CD4-positive, CD25-positive, alpha-beta regulatory T cell (primary cell): ENCODE data around the gene VPS11. TPM values are rescaled to one million over a fixed set of nuclear protein-coding genes. Genes with fewer than 3 reads are reported as not detected.

ENCODE experiments used
- polyA plus RNA-seq, 4 donors: library from polyadenylated mRNA; unstranded; fragments of 300-500 nt; fragmentation: Illumina TruSeq; gene quantifications; one replicate each; pipeline ENCODE4 v1.2.3, GENCODE V29; 2021
- total RNA-seq: library from RNA; stranded (reverse); gene quantifications from one replicate; pipeline ENCODE4 v1.2.3, GENCODE V29; 2022

VPS11 gene
- total and polyA plus RNA-seq, 5 donors from 2014 or later: 53.2 to 78.8 (median 57.2) TPM

Other genes with a start within 250 kb of the VPS11 start
- 4.8 TPM for gene CXCR5, start 183.9 kb upstream of the VPS11 start, total RNA-seq
- 10 to 100 TPM in 1 of 4 donors, 1 to 10 TPM in 3; 3.3 to 10.7 (median 6.0) TPM for gene CXCR5, start 183.9 kb upstream of the VPS11 start, polyA plus RNA-seq
- 229 TPM for gene BCL9L, start 141.9 kb upstream of the VPS11 start, total RNA-seq
- 1 to 10 TPM; 2.1 to 4.1 (median 3.1) TPM for gene BCL9L, start 141.9 kb upstream of the VPS11 start, polyA plus RNA-seq
- not detected for gene UPK2, start 111.5 kb upstream of the VPS11 start, total RNA-seq
- gene UPK2, start 111.5 kb upstream of the VPS11 start, polyA plus RNA-seq: under 1 TPM; 0.19 to 0.42 (median 0.23) TPM
- gene FOXR1, start 96.1 kb upstream of the VPS11 start, total RNA-seq: not detected
- gene FOXR1, start 96.1 kb upstream of the VPS11 start, polyA plus RNA-seq: not detected
- 116 TPM for gene CENATAC, start 69.7 kb upstream of the VPS11 start, total RNA-seq
- gene CENATAC, start 69.7 kb upstream of the VPS11 start, polyA plus RNA-seq: 10 to 100 TPM in 3 of 4 donors, 1 to 10 TPM in 1; 10.0 to 14.4 (median 11.9) TPM
- 1,801 TPM for gene RPS25, start 49.5 kb upstream of the VPS11 start, total RNA-seq
- 1,000 to 10,000 TPM; 3,291 to 5,953 (median 5,138) TPM for gene RPS25, start 49.5 kb upstream of the VPS11 start, polyA plus RNA-seq
- 82.9 TPM for gene TRAPPC4, start 49.1 kb upstream of the VPS11 start, total RNA-seq
- 100 to 1,000 TPM; 135 to 179 (median 151) TPM for gene TRAPPC4, start 49.1 kb upstream of the VPS11 start, polyA plus RNA-seq
- 6.8 TPM for gene SLC37A4, start 36.9 kb upstream of the VPS11 start, total RNA-seq
- gene SLC37A4, start 36.9 kb upstream of the VPS11 start, polyA plus RNA-seq: 10 to 100 TPM in 3 of 4 donors, 1 to 10 TPM in 1; 6.9 to 14.7 (median 10.8) TPM
- 108 TPM for gene HYOU1, start 10.6 kb upstream of the VPS11 start, total RNA-seq
- 10 to 100 TPM; 13.4 to 15.0 (median 14.6) TPM for gene HYOU1, start 10.6 kb upstream of the VPS11 start, polyA plus RNA-seq
- gene HMBS, start 17.1 kb downstream of the VPS11 start, total RNA-seq: 5.9 TPM
- 10 to 100 TPM; 11.2 to 15.5 (median 13.6) TPM for gene HMBS, start 17.1 kb downstream of the VPS11 start, polyA plus RNA-seq
- gene DPAGT1, start 34.0 kb downstream of the VPS11 start, total RNA-seq: 22.5 TPM
- 10 to 100 TPM; 28.6 to 35.2 (median 32.6) TPM for gene DPAGT1, start 34.0 kb downstream of the VPS11 start, polyA plus RNA-seq
- 21.1 TPM for gene C2CD2L, start 39.5 kb downstream of the VPS11 start, total RNA-seq
- gene C2CD2L, start 39.5 kb downstream of the VPS11 start, polyA plus RNA-seq: 1 to 10 TPM; 2.1 to 4.6 (median 4.5) TPM
- 24.4 TPM for gene HINFP, start 53.8 kb downstream of the VPS11 start, total RNA-seq
- gene HINFP, start 53.8 kb downstream of the VPS11 start, polyA plus RNA-seq: 10 to 100 TPM in 3 of 4 donors, 1 to 10 TPM in 1; 10.0 to 18.1 (median 13.3) TPM
- gene ABCG4, start 81.2 kb downstream of the VPS11 start, total RNA-seq: not detected
- gene ABCG4, start 81.2 kb downstream of the VPS11 start, polyA plus RNA-seq: not detected
- 7.8 TPM for gene NLRX1, start 100.9 kb downstream of the VPS11 start, total RNA-seq
- gene NLRX1, start 100.9 kb downstream of the VPS11 start, polyA plus RNA-seq: 1 to 10 TPM; 5.0 to 6.7 (median 5.8) TPM
- gene NHERF4, start 117.7 kb downstream of the VPS11 start, total RNA-seq: not detected
- not detected for gene NHERF4, start 117.7 kb downstream of the VPS11 start, polyA plus RNA-seq
- 35.6 TPM for gene CBL, start 138.5 kb downstream of the VPS11 start, total RNA-seq
- gene CBL, start 138.5 kb downstream of the VPS11 start, polyA plus RNA-seq: 10 to 100 TPM in 1 of 4 donors, 1 to 10 TPM in 3; 7.9 to 11.7 (median 8.8) TPM
- 10.1 TPM for gene MCAM, start 249.3 kb downstream of the VPS11 start, total RNA-seq
- 1 to 10 TPM in 3 of 4 donors, under 1 TPM in 1; 0.37 to 1.6 (median 1.5) TPM for gene MCAM, start 249.3 kb downstream of the VPS11 start, polyA plus RNA-seq